Measurements from ENCODE around the gene COX11.

The COX11 gene

GRCh38 chr17:54991567-54991966, 23.1 kb upstream of the COX11 start:
- TF ChIP-seq CTCF (IDR thresholded peaks at IDR 0.05; ENCODE audit: insufficient read depth, low read depth, low read length, missing control alignments), result no peak
- no peak overlapping the region for H3K4me3 ChIP-seq (ENCODE audit: low read length)
- DNase-seq (ENCODE audit: low read depth), result no peak

GRCh38 chr17:54990118-54990517, 21.7 kb upstream of the COX11 start:
- no peak overlapping the region for H3K4me3 ChIP-seq (ENCODE audit: low read length)
- no peak for TF ChIP-seq CTCF (IDR thresholded peaks at IDR 0.05; ENCODE audit: insufficient read depth, low read depth, low read length, missing control alignments)

GRCh38 chr17:54985476-54985875, 17.0 kb upstream of the COX11 start:
- no peak for DNase-seq (ENCODE audit: low read depth)
- H3K4me3 ChIP-seq (ENCODE audit: low read length), result no peak overlapping the region
- no peak for TF ChIP-seq CTCF (IDR thresholded peaks at IDR 0.05; ENCODE audit: insufficient read depth, low read depth, low read length, missing control alignments)

More at GRCh38 chr17:54990118-54990517, 21.7 kb upstream of the COX11 start:
- no peak for DNase-seq (ENCODE audit: low read depth)

GRCh38 chr17:54983260-54983659, 14.8 kb upstream of the COX11 start:
- TF ChIP-seq CTCF (IDR thresholded peaks at IDR 0.05; ENCODE audit: insufficient read depth, low read depth, low read length, missing control alignments), result no peak
- no peak overlapping the region for H3K4me3 ChIP-seq (ENCODE audit: low read length)
- no peak for DNase-seq (ENCODE audit: low read depth)

- no peak for DNase-seq (ENCODE audit: low read depth)
- no peak overlapping the region for H3K4me3 ChIP-seq (ENCODE audit: low read length)
- TF ChIP-seq CTCF (IDR thresholded peaks at IDR 0.05; ENCODE audit: insufficient read depth, low read depth, low read length, missing control alignments), result no peak
Observed at GRCh38 chr17:54982399-54982798, 13.9 kb upstream of the COX11 start.

- no peak for TF ChIP-seq CTCF (IDR thresholded peaks at IDR 0.05; ENCODE audit: insufficient read depth, low read depth, low read length, missing control alignments)
- no peak overlapping the region for H3K4me3 ChIP-seq (ENCODE audit: low read length)
- no peak for DNase-seq (ENCODE audit: low read depth)
Observed at GRCh38 chr17:54980375-54980774, 11.9 kb upstream of the COX11 start.

- no peak for TF ChIP-seq CTCF (IDR thresholded peaks at IDR 0.05; ENCODE audit: insufficient read depth, low read depth, low read length, missing control alignments)
- no peak for DNase-seq (ENCODE audit: low read depth)
- no peak overlapping the region for H3K4me3 ChIP-seq (ENCODE audit: low read length)
Observed at GRCh38 chr17:54979657-54980056, 11.2 kb upstream of the COX11 start.
